ENCODE data around the gene RXRA.

Gene RXRA

GRCh38 chr9:134359493-134360179 lies 33.4 kb downstream of the RXRA start:
- Histone ChIP-seq H3K27ac (ENCODE audit: low read depth in 2 of 2, low read length in 2 of 2) (no peak overlapping the region), H3K9ac (ENCODE audit: low read depth in 1 of 2, low read length in 2 of 2) (no peak overlapping the region), H3K27me3 (ENCODE audit: control insufficient read depth in 2 of 2, insufficient read depth in 2 of 2, low read length in 2 of 2) (no peaks in the 10 kb centered on the region), H3K9me3 (ENCODE audit: control insufficient read depth in 2 of 2, low read length in 2 of 2) (no peaks in the 10 kb centered on the region), H3K36me3 (ENCODE audit: control insufficient read depth in 2 of 2, insufficient read depth in 2 of 2, low read length in 2 of 2) (no peaks in the 10 kb centered on the region), H3K4me3 (ENCODE audit: low read length in 2 of 2) (no peak overlapping the region), H3K4me1 (ENCODE audit: control insufficient read depth in 2 of 2, insufficient read depth in 2 of 2, low read length in 2 of 2) (peaks cover 38 to 59% of the 10 kb centered on the region in 2 donors)

DNA sequence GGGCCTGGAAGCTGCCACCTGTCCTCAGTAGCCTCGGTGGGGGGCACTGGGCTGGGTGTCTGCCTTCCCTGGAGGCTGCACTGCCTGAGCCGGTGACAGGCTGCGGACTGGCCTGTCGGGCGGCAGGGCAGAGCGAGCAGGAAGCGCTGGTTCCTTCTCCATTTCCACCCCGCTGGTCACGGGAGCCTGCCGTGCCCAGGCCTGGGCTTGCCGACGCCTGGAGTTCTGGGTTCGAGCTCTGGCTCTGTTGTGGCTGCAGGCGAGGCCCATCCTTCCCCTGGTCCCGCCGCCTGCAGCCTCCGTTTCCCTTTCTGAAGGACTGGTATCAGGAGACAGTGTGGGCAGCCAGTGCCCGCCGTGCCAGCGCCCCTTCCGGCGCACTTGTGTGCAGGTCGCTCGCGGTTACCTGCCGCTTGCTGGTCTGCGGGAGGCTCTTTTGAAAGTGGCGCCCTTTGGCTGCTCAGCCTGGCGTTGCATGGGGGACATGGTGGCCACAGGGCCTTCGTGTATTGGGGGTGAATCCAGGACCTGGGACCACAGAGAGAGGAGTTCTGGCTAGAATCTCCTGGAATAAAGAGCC lies 34.0 kb downstream of the RXRA start:
- no peak overlapping the region for H3K4me3 ChIP-seq (ENCODE audit: low read length in 2 of 2)
- H3K9me3 ChIP-seq (ENCODE audit: control insufficient read depth in 2 of 2, low read length in 2 of 2): no peaks in the 10 kb centered on the region
- H3K27me3 ChIP-seq (ENCODE audit: control insufficient read depth in 2 of 2, insufficient read depth in 2 of 2, low read length in 2 of 2): no peaks in the 10 kb centered on the region
- no peak overlapping the region for H3K27ac ChIP-seq (ENCODE audit: low read depth in 2 of 2, low read length in 2 of 2)
- no peaks in the 10 kb centered on the region for H3K36me3 ChIP-seq (ENCODE audit: control insufficient read depth in 2 of 2, insufficient read depth in 2 of 2, low read length in 2 of 2)
- no peak overlapping the region for H3K9ac ChIP-seq (ENCODE audit: low read depth in 1 of 2, low read length in 2 of 2)
- peaks cover 35 to 56% of the 10 kb centered on the region in 2 donors for H3K4me1 ChIP-seq (ENCODE audit: control insufficient read depth in 2 of 2, insufficient read depth in 2 of 2, low read length in 2 of 2)

- Histone ChIP-seq H3K9me3 (ENCODE audit: control insufficient read depth in 2 of 2, low read length in 2 of 2) (no peaks in the 10 kb centered on the region), H3K27me3 (ENCODE audit: control insufficient read depth in 2 of 2, insufficient read depth in 2 of 2, low read length in 2 of 2) (no peaks in the 10 kb centered on the region), H3K27ac (ENCODE audit: low read depth in 2 of 2, low read length in 2 of 2) (no peak overlapping the region), H3K36me3 (ENCODE audit: control insufficient read depth in 2 of 2, insufficient read depth in 2 of 2, low read length in 2 of 2) (no peaks in the 10 kb centered on the region), H3K9ac (ENCODE audit: low read depth in 1 of 2, low read length in 2 of 2) (no peak overlapping the region), H3K4me1 (ENCODE audit: control insufficient read depth in 2 of 2, insufficient read depth in 2 of 2, low read length in 2 of 2) (peaks cover 35 to 56% of the 10 kb centered on the region in 2 donors), H3K4me3 (ENCODE audit: low read length in 2 of 2) (no peak overlapping the region)
These were observed 34.6 kb downstream of the RXRA start for GRCh38 chr9:134360897-134361296.

DNA sequence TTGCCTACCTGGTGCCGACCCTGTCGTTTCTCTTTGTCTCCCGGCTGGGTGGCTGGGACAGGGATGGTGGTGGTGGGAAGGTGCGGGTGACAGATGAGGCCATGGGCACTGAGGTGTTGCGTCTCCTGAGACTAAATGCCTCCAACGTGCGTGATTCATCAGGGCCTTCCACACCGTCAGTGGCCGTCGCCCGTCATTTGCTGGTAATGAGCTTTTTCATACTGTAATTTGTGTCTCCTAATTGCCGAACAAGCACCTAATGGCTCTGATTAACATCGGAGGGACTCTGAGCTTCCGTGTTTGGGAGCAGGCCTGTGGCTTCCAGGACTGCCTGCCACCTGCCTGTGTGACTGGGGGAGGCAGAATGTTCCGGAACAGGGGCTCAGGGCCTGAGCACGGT lies 35.2 kb downstream of the RXRA start:
- Histone ChIP-seq H3K4me3 (ENCODE audit: low read length in 2 of 2) (no peak overlapping the region), H3K27ac (ENCODE audit: low read depth in 2 of 2, low read length in 2 of 2) (no peak overlapping the region), H3K9ac (ENCODE audit: low read depth in 1 of 2, low read length in 2 of 2) (no peak overlapping the region), H3K4me1 (ENCODE audit: control insufficient read depth in 2 of 2, insufficient read depth in 2 of 2, low read length in 2 of 2) (peaks cover 35 to 56% of the 10 kb centered on the region in 2 donors), H3K27me3 (ENCODE audit: control insufficient read depth in 2 of 2, insufficient read depth in 2 of 2, low read length in 2 of 2) (no peaks in the 10 kb centered on the region), H3K36me3 (ENCODE audit: control insufficient read depth in 2 of 2, insufficient read depth in 2 of 2, low read length in 2 of 2) (no peaks in the 10 kb centered on the region), H3K9me3 (ENCODE audit: control insufficient read depth in 2 of 2, low read length in 2 of 2) (no peaks in the 10 kb centered on the region)

GRCh38 chr9:134361843-134362414 lies 35.7 kb downstream of the RXRA start:
- Histone ChIP-seq H3K4me1 (ENCODE audit: control insufficient read depth in 2 of 2, insufficient read depth in 2 of 2, low read length in 2 of 2) (peaks cover 37 to 56% of the 10 kb centered on the region in 2 donors), H3K9me3 (ENCODE audit: control insufficient read depth in 2 of 2, low read length in 2 of 2) (no peaks in the 10 kb centered on the region), H3K36me3 (ENCODE audit: control insufficient read depth in 2 of 2, insufficient read depth in 2 of 2, low read length in 2 of 2) (no peaks in the 10 kb centered on the region), H3K4me3 (ENCODE audit: low read length in 2 of 2) (no peak overlapping the region), H3K27me3 (ENCODE audit: control insufficient read depth in 2 of 2, insufficient read depth in 2 of 2, low read length in 2 of 2) (no peaks in the 10 kb centered on the region), H3K9ac (ENCODE audit: low read depth in 1 of 2, low read length in 2 of 2) (no peak overlapping the region), H3K27ac (ENCODE audit: low read depth in 2 of 2, low read length in 2 of 2) (no peak overlapping the region)

GRCh38 chr9:134363450-134363849 lies 37.2 kb downstream of the RXRA start:
- H3K4me1 ChIP-seq (ENCODE audit: control insufficient read depth in 2 of 2, insufficient read depth in 2 of 2, low read length in 2 of 2): peaks cover 30 to 45% of the 10 kb centered on the region in 2 donors
- H3K9me3 ChIP-seq (ENCODE audit: control insufficient read depth in 2 of 2, low read length in 2 of 2): no peaks in the 10 kb centered on the region
- H3K27ac ChIP-seq (ENCODE audit: low read depth in 2 of 2, low read length in 2 of 2): no peak overlapping the region
- no peak overlapping the region for H3K4me3 ChIP-seq (ENCODE audit: low read length in 2 of 2)
- no peaks in the 10 kb centered on the region for H3K27me3 ChIP-seq (ENCODE audit: control insufficient read depth in 2 of 2, insufficient read depth in 2 of 2, low read length in 2 of 2)
- H3K9ac ChIP-seq (ENCODE audit: low read depth in 1 of 2, low read length in 2 of 2): no peak overlapping the region
- H3K36me3 ChIP-seq (ENCODE audit: control insufficient read depth in 2 of 2, insufficient read depth in 2 of 2, low read length in 2 of 2): no peaks in the 10 kb centered on the region

DNA sequence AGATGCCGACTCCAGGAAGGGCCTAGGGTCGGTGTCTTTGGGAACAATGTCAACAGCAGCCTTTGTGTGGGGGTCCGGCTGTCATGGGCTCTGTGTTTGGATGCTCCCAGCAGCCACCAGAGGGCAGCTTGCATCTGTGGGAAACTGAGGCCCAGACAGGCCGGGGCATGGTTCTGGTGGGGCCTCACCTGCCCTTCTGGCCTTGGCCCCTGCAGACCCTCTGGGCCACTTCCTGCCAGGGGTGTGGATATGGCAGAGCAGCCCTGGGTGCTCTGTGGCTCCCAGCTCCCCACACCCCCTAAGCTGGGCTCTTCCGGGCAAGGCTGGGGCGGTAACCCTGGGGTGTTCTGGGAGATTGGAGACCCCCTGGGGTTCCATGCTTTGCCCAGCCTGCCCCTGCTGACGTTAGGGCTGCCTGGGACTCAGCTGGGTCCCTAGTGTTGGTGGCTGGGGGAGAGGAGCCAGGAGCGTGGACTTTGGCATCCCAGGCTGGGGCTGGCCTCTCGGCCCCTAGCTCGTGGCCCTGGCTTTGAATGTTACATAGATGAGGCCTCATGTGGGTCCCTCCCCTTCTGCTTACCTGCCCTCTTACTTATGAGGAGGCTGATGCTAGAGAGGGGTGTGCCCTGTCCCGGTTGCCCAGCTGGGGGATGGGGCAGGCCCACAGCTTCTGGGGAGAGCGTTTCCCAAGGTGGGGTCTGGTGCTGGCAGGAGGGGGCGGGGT lies 38.3 kb downstream of the RXRA start:
- no peak overlapping the region for H3K9ac ChIP-seq (ENCODE audit: low read depth in 1 of 2, low read length in 2 of 2)
- H3K36me3 ChIP-seq (ENCODE audit: control insufficient read depth in 2 of 2, insufficient read depth in 2 of 2, low read length in 2 of 2): no peaks in the 10 kb centered on the region
- no peaks in the 10 kb centered on the region for H3K9me3 ChIP-seq (ENCODE audit: control insufficient read depth in 2 of 2, low read length in 2 of 2)
- no peak overlapping the region for H3K27ac ChIP-seq (ENCODE audit: low read depth in 2 of 2, low read length in 2 of 2)
- peaks cover 27 to 37% of the 10 kb centered on the region in 2 donors for H3K4me1 ChIP-seq (ENCODE audit: control insufficient read depth in 2 of 2, insufficient read depth in 2 of 2, low read length in 2 of 2)
- H3K27me3 ChIP-seq (ENCODE audit: control insufficient read depth in 2 of 2, insufficient read depth in 2 of 2, low read length in 2 of 2): no peaks in the 10 kb centered on the region
- H3K4me3 ChIP-seq (ENCODE audit: low read length in 2 of 2): no peak overlapping the region

DNA sequence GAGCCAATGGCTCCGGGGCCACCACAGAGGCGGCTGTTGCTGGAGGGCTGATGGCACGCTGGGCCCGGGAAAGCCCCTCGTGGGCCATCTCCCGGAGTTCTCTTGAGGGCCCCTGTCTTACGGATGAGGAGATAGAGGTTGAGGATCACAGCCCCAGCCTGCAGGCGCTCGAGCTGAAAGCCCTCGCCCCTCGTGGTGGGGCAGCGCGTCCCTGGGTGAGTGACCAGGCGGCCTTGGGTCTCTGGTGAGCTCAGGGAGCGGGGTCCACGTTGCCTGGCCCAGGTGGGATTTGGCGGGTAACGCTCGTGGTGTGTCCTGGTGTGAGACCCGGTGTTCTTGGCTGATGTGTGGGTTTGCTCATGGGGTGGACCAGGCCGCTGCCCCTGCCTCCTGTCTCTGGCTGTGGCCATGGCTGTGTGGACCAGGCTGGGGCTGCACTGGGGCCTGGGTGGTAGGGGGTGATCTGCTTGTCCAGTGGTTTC lies 38.9 kb downstream of the RXRA start:
- Histone ChIP-seq H3K9me3 (ENCODE audit: control insufficient read depth in 2 of 2, low read length in 2 of 2) (no peaks in the 10 kb centered on the region), H3K27ac (ENCODE audit: low read depth in 2 of 2, low read length in 2 of 2) (peak overlapping the region in 1 of 2 donors; percentile 71), H3K27me3 (ENCODE audit: control insufficient read depth in 2 of 2, insufficient read depth in 2 of 2, low read length in 2 of 2) (no peaks in the 10 kb centered on the region), H3K4me3 (ENCODE audit: low read length in 2 of 2) (no peak overlapping the region), H3K4me1 (ENCODE audit: control insufficient read depth in 2 of 2, insufficient read depth in 2 of 2, low read length in 2 of 2) (peaks cover 27 to 37% of the 10 kb centered on the region in 2 donors), H3K36me3 (ENCODE audit: control insufficient read depth in 2 of 2, insufficient read depth in 2 of 2, low read length in 2 of 2) (no peaks in the 10 kb centered on the region), H3K9ac (ENCODE audit: low read depth in 1 of 2, low read length in 2 of 2) (no peak overlapping the region)

DNA sequence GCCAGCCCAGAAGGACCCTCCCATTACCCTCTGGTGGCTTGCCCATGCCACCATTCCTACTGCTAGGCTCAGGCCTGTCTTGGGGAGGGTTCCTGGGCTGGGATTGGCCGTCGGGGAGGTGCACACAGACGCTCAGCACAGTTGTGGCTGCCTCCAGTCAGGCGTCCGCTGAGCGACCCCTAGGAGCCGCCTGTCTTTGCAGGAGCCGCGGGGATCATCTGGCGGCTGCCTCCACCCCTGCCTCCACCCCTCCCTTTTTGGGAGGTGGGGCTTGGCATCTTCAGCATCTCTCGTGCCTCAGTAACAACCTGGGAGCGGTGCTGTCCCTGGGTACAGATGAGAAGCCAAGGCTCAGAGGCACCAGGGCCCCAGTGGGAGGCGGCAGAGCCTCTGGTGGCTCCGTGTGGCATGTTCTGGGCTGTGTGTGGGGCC lies 39.6 kb downstream of the RXRA start:
- Histone ChIP-seq H3K27me3 (ENCODE audit: control insufficient read depth in 2 of 2, insufficient read depth in 2 of 2, low read length in 2 of 2) (no peaks in the 10 kb centered on the region), H3K27ac (ENCODE audit: low read depth in 2 of 2, low read length in 2 of 2) (peak overlapping the region; percentile 59 to 71), H3K36me3 (ENCODE audit: control insufficient read depth in 2 of 2, insufficient read depth in 2 of 2, low read length in 2 of 2) (no peaks in the 10 kb centered on the region), H3K9ac (ENCODE audit: low read depth in 1 of 2, low read length in 2 of 2) (no peak overlapping the region), H3K4me1 (ENCODE audit: control insufficient read depth in 2 of 2, insufficient read depth in 2 of 2, low read length in 2 of 2) (peaks cover 27 to 37% of the 10 kb centered on the region in 2 donors), H3K9me3 (ENCODE audit: control insufficient read depth in 2 of 2, low read length in 2 of 2) (no peaks in the 10 kb centered on the region), H3K4me3 (ENCODE audit: low read length in 2 of 2) (no peak overlapping the region)
